Measurements from ENCODE around the gene GTF2F1.
"Not testable (repeated sequence)": the region's sequence is repeated elsewhere in the genome, so short reads cannot be mapped to it uniquely, and the experiment has no call there.

Gene GTF2F1, protein sequence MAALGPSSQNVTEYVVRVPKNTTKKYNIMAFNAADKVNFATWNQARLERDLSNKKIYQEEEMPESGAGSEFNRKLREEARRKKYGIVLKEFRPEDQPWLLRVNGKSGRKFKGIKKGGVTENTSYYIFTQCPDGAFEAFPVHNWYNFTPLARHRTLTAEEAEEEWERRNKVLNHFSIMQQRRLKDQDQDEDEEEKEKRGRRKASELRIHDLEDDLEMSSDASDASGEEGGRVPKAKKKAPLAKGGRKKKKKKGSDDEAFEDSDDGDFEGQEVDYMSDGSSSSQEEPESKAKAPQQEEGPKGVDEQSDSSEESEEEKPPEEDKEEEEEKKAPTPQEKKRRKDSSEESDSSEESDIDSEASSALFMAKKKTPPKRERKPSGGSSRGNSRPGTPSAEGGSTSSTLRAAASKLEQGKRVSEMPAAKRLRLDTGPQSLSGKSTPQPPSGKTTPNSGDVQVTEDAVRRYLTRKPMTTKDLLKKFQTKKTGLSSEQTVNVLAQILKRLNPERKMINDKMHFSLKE

DNA sequence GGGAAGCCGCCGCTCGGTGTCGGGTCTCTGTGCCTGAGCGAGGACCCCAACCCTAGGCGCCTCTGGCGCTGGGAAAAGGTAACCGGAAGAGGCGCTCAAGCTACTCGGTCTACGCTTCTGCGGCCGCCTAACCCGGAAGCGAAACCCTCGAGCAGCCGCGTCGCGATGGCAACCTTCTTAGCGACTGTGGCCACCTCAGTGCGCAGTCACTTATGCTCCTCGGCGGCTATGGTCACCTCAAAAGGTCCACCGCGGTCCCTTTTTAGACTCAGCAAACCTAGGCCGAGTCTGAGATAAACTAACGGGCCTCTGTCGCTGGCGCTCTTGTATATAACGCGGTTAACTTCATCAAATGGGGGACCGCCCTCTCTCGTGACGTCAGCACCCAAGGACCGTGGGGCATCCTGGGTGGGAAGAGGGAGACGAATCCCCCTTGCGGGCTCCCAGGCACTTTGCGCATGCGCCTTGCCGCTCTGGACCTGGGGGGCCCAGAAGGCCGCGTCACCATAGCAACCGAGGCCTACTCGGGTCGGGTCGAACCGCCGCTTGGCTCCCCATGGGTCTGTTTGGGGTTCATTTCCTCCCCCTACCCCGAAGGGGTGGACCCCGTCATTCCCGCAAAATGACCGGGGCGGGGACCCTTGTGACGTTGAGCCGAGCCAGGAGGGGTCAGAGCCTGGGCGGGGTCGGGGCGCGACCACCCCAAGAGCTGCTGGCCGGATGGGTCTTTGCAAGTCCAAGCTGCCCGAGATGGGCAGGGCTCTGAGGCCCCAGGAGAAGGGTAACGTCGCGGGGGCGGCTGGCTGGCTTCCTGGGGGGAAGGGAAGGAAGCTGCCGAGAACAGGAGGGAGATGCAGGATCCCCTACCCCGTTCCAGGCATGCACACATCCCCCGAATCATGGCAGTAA is at the start of gene GTF2F1:
TSS of gene GTF2F1 (minus strand) at position 91 of the 909 bp plus-strand sequence. CDS start 169 bp downstream, outside the sequence.
- DNase-seq (ENCODE audit: low spot score), result peak; percentile 89

DNA sequence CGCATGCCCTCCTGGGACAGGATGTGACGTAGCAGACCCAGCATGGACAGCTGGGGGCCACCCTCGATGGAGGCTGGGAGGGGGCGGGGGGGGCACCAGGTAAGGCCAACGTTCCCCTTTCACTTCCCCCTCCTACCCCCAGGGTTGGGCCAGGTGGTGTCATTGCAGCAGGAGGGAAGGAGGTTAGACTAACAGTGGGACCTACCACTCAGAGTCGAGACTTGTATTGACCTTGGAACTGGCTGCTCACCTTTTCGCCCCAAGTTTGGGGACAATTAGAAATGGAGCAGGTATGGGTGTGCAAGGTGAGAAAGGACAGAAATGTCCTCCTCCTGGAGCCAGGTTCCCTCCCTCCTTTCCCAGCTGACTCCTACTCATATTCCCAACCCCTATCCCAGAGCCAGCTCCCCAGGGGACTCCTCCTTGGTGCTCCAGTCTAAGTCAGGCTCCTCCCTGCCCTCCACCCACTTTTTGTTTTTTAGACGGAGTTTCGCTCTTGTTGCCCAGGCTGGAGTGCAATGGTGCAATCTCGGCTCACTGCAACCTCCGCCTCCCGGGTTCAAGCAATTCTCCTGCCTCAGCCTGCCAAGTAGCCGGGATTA is 49.2 kb upstream of the GTF2F1 start:
- no peak for DNase-seq (ENCODE audit: low spot score)

DNA sequence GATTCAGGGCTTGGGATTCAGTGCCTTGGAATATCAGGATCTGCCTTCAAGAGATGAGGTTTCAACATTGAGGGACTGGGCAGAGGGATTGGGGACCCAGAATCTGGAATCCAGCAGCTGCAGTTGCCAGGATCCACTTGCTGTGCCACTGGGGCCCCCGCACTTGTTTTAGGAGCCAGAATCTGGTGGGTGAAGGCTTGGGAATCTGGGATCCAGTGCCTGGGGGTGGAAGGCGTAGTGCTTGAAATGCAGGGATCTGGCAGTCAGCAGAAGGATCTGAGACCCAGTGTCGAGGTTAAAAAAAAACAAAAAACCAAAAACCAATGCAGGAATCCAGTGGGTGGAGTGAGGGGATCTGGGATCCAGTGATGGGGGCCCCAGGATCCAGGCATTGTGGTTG is 47.9 kb upstream of the GTF2F1 start:
- DNase-seq (ENCODE audit: low spot score), result no peak

DNA sequence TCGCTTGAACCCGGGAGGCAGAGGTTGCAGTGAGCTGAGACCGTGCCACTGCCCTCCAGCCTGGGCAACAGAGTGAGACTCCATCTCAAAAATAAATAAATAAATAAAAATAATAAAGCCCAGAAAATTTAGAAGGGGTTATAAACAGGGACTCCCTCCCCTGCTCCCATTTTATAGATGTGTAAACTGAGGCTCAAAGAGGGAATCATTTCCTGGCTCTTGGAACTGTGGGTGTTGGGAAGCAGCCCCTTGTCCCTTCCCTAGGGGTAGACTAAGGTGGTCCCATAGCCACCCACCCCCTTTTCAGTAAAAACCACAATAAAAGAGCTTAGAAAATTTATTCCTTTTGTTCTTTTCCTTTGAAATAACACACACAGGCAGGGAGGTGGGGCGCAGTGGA is 46.8 kb upstream of the GTF2F1 start:
- DNase-seq (ENCODE audit: low spot score), result no peak

DNA sequence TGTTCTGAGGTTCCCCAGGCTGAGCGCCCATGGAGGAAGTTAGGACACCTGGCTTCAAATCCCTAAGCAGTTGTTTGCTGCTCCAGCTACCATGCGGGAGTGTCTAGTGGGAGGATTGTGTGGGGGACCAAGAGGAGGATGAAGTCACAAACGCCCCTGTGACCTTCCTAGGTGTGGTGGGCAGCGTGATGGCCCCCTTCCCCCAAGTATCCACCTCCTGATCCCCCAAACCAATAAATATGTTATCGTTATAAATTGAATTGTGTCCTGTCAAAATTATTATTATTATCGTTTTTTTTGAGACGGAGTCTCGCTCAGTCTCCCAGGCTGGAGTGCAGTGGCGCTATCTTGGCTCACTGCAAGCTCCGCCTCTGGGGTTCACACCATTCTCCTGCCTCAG is 40.7 kb upstream of the GTF2F1 start, which contains the start of gene SLC25A41:
TSS of gene SLC25A41 (minus strand) at position 101 of the 400 bp plus-strand sequence. CDS start at position 31, 70 bp downstream.
- no peak for DNase-seq (ENCODE audit: low spot score)

DNA sequence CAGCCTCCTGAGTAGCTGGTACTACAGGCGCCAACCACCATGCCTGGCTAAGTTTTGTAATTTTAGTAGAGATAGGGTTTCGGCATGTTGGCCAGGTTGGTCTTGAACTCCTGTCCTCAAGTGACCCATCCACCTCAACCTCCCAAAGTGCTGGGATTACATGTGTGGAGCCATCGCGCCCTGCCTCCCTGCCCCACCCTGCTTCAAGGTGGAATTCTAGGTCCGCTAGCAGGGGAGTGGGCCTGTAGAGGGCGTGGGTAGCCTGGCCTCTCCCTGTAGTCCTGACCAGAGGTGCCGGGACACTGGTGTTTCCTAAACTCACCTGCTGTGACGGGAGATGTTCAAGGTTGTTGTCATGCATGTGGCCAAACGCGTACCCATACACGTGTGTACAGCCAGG is 40.2 kb upstream of the GTF2F1 start:
- no peak for DNase-seq (ENCODE audit: low spot score)

DNA sequence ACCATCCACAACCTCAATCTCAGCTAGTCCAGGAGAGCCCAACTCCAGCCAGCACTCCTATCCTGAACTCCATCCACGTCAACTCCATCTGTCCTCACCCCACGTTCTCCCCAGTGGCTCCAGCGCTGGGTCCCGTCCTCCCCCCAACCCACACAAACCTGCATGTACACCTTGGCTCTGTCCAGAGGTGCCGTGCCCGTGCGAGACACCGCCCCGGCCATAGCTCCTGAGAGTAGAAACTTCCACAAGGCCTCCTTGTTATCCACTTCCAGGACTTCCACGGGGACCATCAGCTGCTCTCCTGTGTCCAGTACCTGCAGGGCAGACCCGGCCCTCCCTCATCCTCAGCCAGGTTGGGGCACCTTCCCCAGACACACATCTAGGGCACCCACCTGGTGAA is 38.9 kb upstream of the GTF2F1 start:
- no peak for DNase-seq (ENCODE audit: low spot score)

DNA sequence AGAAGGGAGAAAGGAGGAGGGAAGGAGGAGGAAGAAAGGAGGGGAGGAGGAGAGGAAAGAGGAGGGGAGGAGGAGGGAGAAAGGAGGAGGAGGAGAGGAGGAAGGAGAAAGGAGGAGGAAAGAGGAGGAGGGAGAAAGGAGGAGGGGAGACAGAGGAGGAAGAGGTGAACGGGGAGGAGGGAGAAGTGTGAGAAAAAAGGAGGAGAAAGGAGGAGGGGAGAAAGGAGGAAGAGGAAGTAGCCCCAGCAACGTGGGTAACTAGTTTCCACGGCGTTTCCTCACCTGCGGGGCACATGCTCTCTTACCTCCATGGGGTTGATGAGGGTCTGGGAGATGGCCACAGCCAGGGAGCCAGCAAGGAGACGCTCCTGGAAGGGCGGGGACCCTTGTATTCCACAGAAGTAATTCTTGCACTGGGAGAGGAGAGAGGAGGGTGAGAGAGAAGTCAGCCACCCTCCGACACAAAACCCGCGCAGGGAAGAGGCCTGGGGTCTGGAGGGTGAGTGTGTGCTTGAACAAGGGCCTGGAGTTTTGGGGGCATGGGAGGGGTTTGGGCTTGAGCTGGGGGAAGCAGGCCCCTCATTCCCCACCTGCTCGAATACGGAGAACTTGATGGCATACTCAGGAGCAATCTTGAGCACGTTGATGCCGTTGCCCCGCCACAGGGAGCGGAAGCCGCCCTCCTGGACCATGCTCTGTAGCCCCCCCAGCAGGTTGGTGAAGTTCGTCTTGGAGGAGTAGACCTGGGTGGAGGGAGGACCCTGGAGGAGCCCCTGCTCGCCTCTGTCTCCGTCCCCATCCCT is 36.7 kb upstream of the GTF2F1 start:
- no peak for DNase-seq (ENCODE audit: low spot score)

DNA sequence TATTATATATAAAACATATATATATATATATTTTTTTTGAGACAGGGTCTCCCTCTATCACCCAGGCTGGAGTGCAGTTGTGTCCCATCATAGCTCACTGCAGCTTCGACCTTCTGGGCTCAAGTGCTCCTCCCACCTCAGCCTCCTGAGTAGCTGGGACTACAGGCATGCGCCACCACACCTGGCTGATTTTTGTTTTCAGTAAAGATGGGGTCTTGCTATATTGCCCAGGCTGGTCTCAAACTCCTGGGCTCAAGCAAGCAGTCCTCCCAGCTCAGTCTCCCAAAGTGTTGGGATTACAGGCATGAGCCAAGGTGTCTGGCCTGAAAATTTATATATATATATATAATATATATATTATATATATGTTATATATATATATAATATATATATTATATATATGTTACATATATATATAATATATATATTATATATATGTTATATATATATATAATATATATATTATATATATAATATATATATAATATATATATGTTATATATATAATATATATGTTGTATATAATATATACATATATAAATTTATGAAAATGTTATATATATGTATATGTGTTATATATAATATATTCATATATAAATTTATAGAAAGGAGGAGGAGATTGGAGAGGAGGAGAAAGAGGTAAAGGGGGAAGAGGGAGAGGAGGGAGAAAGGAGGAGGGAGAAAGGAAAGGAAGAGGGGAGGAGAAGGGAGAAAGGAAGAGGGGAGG is 35.9 kb upstream of the GTF2F1 start:
- DNase-seq (ENCODE audit: low spot score), result not testable (repeated sequence)

DNA sequence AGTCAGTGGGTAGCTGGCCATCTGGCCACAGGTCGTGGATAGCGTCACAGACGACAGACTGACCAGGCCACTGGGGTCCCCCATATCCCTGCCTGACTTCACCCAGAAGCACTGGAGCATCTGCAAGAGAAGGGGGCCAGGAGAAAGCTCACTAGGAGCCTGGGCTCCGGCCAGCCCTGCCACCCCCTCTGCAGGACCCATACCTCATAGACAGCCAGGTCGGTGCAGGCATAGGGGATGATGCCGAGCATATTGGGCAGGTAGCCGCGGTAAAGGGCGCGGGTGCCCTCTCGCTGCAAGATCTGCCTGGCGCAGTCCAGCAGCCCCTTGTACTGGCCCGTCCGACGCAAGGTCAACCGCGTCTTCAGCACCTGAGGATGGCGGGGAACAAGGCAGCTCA is 34.2 kb upstream of the GTF2F1 start:
- no peak for DNase-seq (ENCODE audit: low spot score)

DNA sequence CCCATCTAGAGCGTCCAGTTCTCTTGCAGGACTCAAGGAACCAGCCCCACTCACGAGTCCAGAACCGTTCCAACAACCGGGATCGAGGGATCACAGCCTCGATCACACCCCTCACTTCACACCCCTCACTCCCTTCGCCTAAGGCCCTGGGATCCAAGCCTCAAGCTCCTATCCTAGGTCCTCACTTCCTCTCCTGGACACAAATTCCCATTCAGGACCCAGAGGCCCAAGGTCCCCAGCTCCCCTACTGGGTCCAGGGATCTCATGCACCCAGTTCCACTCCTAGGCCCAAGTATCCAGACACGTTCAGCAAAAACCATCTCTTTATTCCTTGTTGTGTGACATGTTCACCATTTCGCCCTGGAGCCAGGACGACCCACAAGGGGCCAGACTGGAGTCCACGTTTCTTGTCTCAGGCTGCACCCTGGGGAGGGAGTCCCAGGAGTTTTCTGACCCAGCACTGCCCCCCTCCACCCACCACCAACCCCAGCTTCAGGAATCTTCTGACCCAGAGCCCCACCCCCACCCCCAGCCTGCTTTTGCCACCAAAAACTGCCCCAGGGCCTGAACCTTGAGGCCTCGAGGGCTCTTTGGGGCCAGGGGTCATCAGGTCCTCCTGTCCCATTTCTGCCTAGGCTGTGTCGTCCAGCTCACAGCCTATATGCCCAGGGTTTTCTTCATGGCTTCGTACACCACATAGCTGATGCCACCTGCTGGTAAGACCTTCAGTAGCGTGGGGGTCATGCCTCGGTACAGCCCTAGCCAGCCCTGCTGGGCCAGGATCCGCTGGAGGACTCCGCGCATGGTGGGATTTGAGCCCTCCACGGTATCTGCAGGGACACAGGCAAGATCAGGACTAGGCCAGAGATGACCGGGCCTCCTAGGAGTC is 33.0 kb upstream of the GTF2F1 start:
- DNase-seq (ENCODE audit: low spot score), result no peak

DNA sequence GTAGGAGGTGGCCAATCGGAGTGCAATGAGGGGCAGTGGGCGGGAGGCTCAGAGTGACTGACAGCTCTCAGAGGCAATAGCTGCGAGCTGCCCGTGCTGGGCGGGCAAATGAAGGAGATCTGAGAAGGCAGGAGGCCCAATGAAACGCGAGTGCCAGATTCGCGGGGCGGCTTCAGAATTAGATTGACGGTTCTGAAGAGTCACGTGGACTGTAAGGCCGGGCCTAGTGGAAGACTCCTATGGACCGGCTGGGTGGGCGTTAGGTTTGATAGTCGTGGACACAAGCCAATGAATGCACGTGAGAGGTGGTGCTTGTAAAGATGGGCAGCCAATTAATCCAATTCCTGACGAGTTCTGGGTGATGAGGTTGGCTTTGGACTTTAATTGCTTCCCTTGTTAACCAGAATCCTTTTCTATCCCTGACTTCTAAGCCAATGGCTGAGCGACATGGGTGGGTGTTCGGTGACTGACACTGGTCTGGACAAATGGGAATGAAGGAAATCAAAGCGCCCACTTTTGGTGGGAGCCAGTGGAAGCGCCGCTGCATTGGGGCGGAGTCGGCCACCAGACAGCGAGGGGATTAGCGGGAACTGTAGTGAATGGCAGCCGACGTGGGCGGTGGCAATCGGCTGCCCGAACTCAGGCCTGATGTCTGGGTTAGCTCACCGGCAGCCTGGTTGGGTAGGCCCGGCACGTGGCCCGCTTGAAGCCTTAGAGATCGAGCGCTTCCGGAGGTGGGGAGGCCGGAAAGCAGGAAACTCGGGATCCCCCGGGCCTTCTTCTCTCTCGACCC is 32.2 kb upstream of the GTF2F1 start:
- peak; percentile 99 for DNase-seq (ENCODE audit: low spot score)

DNA sequence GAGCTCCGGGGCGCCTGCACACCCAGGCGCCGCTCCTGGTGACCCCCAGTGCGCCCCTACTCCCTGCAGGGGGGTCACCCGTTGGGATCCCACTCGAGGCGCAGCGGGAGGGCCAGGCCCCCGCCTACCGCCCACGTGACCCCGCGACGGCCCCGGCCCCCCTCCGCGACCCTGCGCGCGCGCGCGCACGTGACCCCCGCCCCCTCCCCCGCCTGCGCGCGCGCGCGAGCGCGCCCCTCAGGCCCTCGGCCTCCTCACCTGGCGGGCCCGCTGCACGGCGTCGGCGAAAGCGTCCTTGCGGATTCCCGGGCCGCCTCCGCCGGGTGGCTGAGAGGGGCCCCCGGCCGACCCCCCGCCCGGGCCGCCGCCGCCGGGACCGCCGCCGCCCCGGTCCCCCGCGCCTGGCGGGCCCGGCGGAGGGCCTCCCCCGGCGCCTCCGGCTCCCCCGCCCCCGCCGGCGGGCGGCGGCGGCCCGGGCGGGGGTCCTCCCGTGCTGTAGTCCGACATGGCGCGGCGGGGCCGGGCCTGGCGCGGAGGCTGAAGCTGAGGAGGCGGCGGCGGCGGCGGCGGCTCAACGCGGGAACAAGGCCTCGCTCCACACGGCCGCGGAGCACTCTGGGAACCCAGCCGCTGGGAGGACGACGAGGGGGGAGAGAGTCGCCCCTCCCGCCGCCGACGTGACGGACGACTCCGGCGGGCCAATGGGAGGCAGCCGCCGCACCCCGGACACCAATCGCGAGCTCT is 31.4 kb upstream of the GTF2F1 start, which contains the start of gene KHSRP:
TSS of gene KHSRP (minus strand) at position 617 of the 744 bp plus-strand sequence. CDS start at position 507, 110 bp downstream.
- no peak for DNase-seq (ENCODE audit: low spot score)

DNA sequence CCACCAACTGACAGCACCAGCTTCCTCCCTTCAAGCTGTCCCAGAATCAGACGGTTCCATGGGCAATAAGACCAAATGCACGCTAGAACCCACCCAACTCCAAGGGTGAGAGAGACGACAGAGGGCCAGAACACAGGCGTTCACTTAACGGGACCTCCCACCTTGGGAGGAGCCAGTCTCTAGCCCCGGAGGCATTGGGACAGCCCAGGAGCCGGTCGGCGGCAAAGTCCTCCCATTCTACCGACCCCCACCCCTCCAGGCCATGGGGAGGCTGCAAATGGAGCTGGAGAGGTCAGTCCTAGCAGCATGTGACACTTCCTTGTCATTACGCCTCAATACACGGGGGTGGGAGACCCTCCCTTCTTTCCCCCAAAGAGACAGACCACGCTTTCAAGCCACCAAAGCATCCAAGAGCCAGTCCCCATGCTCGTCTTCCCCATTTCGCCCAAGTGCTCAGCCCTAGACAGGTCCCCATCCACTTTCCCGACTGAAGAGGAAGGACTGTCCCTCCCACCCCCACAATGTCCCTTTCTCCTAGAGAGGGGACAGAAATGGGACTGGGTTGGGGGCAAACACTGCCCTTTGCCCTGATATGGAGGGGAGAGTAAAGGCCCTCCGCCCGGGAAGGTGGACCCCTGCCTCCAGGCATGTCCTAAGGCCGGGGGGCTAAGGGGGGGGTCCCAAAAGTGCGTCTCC is 30.7 kb upstream of the GTF2F1 start:
- DNase-seq (ENCODE audit: low spot score), result no peak

DNA sequence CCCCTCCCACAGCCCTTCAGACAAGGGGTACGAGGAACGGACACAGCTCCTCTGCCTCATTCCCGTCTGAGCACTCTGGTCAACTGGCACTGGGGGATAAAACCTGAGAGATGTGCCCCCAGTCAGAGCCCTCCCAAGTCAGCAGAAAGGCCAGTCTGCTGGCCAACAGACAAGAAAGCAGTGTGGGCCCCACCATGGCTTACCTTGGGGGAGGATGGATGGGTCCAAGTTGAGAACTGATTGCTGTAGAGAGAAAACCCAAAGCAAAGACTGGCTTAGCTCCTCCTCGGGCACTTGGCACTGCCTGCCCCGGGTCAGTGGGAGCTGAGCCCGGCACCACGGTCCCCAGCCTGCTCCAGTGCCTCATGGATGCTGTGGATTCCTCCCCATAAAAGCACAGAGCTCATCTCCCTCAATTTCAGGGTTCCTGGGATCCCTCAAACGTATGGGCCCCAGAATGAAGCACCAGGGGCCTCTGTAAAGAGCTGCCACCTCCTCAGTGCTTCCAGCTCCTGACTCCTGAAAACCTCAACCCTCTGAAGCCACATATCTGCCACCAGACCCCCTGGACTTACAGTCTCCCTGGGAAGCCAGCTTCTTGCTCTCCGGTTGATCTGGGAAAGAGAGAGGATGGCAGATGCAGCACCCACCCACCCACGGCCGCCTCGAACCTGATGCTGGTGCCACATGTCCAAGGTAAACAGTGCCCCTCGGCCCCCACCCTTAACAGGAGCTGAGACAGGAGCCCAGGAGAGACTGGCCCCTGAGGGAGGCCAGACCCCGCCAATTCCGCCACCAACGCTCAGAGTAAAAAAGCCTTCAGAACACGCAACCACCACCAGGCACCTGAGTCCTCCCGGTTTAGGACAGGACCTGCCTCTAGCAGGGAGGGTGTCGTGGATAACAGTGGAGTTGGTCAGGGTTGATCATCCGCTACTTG is 28.4 kb upstream of the GTF2F1 start:
- DNase-seq (ENCODE audit: low spot score), result no peak

DNA sequence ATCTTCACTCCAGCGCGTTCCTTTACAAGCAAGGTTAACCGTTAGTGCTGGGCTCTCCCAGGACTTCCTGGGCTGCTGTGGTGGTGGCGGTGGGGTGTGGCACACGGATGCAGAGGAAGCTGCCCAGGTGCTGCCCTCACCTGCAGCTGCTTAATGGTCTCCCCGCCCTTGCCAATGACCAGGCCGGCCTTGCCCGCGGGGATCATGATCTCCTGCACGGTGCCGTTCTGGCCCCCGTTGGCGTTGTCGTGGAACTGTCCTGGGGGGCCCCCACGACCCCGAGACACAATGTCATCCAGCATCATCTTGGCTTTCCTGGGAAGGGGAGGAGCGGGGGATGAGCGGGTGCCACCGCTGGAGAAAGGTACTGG is 25.6 kb upstream of the GTF2F1 start:
- no peak for DNase-seq (ENCODE audit: low spot score)
